HCT116 (cell line): ENCODE results near the gene LRCH1. TPM values are rescaled to one million over a fixed set of nuclear protein-coding genes. Genes with fewer than 3 reads are reported as not detected.

Experiments
- ATAC-seq: fragments of 200-7000 bp; cut with Tn5 transposase; 2 replicates; pipeline ENCODE4 v1.9.1; 2020; ENCODE audit warnings: mild to moderate bottlenecking, moderate library complexity
- BruUV-seq: library from RNA; stranded (reverse); fragments of 400-500 nt; replicated peaks from 2 replicates; lab custom pipeline; 2021; lab: Mats Ljungman, UMichigan
- CTCF ChIA-PET: fragments of 300-600 bp; sonication (Branson Sonifier 250); formaldehyde crosslinking; loops from one replicate; lab custom pipeline; 2021; ENCODE audit warnings: antibody characterized with exemption; lab: Charles Lee
- POLR2A ChIA-PET: fragments of 300-600, 350-600 bp; sonication (Branson Sonifier 250); formaldehyde crosslinking; loops from one replicate; lab custom pipeline; 2021; ENCODE audit warnings: antibody characterized with exemption; lab: Charles Lee
- RAD21 ChIA-PET, 2 experiments: fragments of 300-600 bp; sonication (Branson Sonifier 250); formaldehyde crosslinking; loops; one replicate each; lab custom pipeline; 2023; ENCODE audit warnings: low total read pairs in 2 of 2; ENCODE audit not compliant: uncharacterized antibody in 2 of 2, unreplicated experiment in 2 of 2, low non-redundant PET in 1 of 2; lab: Charles Lee
- DNase-seq: peaks from one replicate; pipeline ENCODE4 v3.0.0-alpha.2; 2010; ENCODE audit warnings: low read depth, low spot score
- H2AFZ ChIP-seq: fragments of 200-600 bp; shearing (Covaris generic), sonication (generic); 2 replicates; pipeline ENCODE4 v1.6.1; 2017; ENCODE audit warnings: low read depth, mixed run types, mixed read lengths, antibody characterized with exemption, low read length; ENCODE audit not compliant: poor library complexity, severe bottlenecking
- H3K27ac ChIP-seq: 2 replicates; pipeline ENCODE4 v1.5.1; 2012; ENCODE audit warnings: low read depth, low read length
- H3K27me3 ChIP-seq: fragments of 200-600 bp; sonication (generic); 2 replicates; pipeline ENCODE4 v1.6.1; 2016; ENCODE audit warnings: mixed run types, low read length, mixed read lengths; ENCODE audit not compliant: insufficient read depth
- H3K36me3 ChIP-seq, 2 experiments: fragments of 200-500 bp in 1 of 2; fragments of 200-600 bp in 1 of 2; sonication (Bioruptor generic) in 1 of 2; sonication (generic) in 1 of 2; 2 replicates each; pipeline versions ENCODE4 v1.5.1 to v1.6.1; 2014 to 2016; ENCODE audit warnings: low read length in 2 of 2, inconsistent platforms in 1 of 2, mixed read lengths in 1 of 2, mixed run types in 1 of 2; ENCODE audit not compliant: insufficient read depth in 2 of 2, control insufficient read depth in 1 of 2
- H3K4me1 ChIP-seq, 2 experiments: fragments of 200-600 bp in 1 of 2; sonication (generic) in 1 of 2; 2 replicates each; pipeline versions ENCODE4 v1.5.1 to v1.6.1; 2012 to 2017; ENCODE audit warnings: low read length in 2 of 2, inconsistent platforms in 1 of 2, mild to moderate bottlenecking in 1 of 2, mixed read lengths in 1 of 2, mixed run types in 1 of 2, moderate library complexity in 1 of 2; ENCODE audit not compliant: insufficient read depth in 2 of 2, control insufficient read depth in 1 of 2
- H3K4me2 ChIP-seq: fragments of 200-600 bp; sonication (generic); 2 replicates; pipeline ENCODE4 v1.6.1; 2017; ENCODE audit warnings: mixed run types, low read length, mixed read lengths
- H3K4me3 ChIP-seq, 2 experiments: fragments of 200-600 bp in 1 of 2; sonication (generic) in 1 of 2; replicated peaks in 1 of 2; 2 replicates each; pipeline ENCODE4 v1.5.1; 2011 to 2016; ENCODE audit warnings: low read length in 2 of 2, control low read depth in 1 of 2, low read depth in 1 of 2, mild to moderate bottlenecking in 1 of 2, mixed read lengths in 1 of 2, mixed run types in 1 of 2
- H3K79me2 ChIP-seq: fragments of 200-600 bp; sonication (generic); 2 replicates; pipeline ENCODE4 v1.6.1; 2017; ENCODE audit warnings: mild to moderate bottlenecking, mixed run types, low read length, moderate library complexity, mixed read lengths; ENCODE audit not compliant: insufficient read depth
- H3K9ac ChIP-seq: fragments of 200-600 bp; sonication (generic); 2 replicates; pipeline ENCODE4 v1.6.1; 2016; ENCODE audit warnings: low read length, mixed read lengths
- H3K9me2 ChIP-seq: fragments of 200-600 bp; sonication (generic), shearing (Covaris generic); 2 replicates; pipeline ENCODE4 v1.6.1; 2017; ENCODE audit warnings: mixed run types, mild to moderate bottlenecking, moderate library complexity; ENCODE audit not compliant: insufficient read depth
- H3K9me3 ChIP-seq, 2 experiments: fragments of 200-500 bp in 1 of 2; fragments of 200-600 bp in 1 of 2; sonication (Bioruptor generic) in 1 of 2; sonication (generic) in 1 of 2; 2 replicates each; pipeline ENCODE4 v1.6.1; 2014 to 2017; ENCODE audit warnings: low read length in 2 of 2, mixed read lengths in 2 of 2, inconsistent platforms in 1 of 2, low read depth in 1 of 2, mild to moderate bottlenecking in 1 of 2, mixed run types in 1 of 2, moderate library complexity in 1 of 2; ENCODE audit not compliant: control insufficient read depth in 1 of 2, insufficient read depth in 1 of 2
- H4K20me1 ChIP-seq: fragments of 200-600 bp; sonication (generic), shearing (Covaris generic); 2 replicates; pipeline ENCODE4 v1.6.1; 2017; ENCODE audit warnings: mixed run types, mild to moderate bottlenecking, moderate library complexity; ENCODE audit not compliant: insufficient read depth
- ATF3 ChIP-seq: IDR thresholded peaks from 2 replicates; pipeline ENCODE4 v1.6.1; 2012
- CBX3 ChIP-seq: IDR thresholded peaks from 2 replicates; pipeline ENCODE4 v1.6.1; 2012; ENCODE audit warnings: low read depth
- CEBPB ChIP-seq: IDR thresholded peaks from 2 replicates; pipeline ENCODE4 v1.6.1; 2012; ENCODE audit warnings: low read depth
- ELF1 ChIP-seq: IDR thresholded peaks from 2 replicates; pipeline ENCODE4 v1.6.1; 2012; ENCODE audit warnings: low read depth, borderline replicate concordance
- EZH2phosphoT487 ChIP-seq: fragments of 200-600 bp; IDR thresholded peaks from 2 replicates; pipeline ENCODE4 v1.6.1; 2018; ENCODE audit warnings: antibody characterized with exemption, borderline replicate concordance
- FOSL1 ChIP-seq: IDR thresholded peaks from 2 replicates; pipeline ENCODE4 v1.6.1; 2012; ENCODE audit warnings: low read depth
- MAX ChIP-seq: IDR thresholded peaks from 2 replicates; pipeline ENCODE4 v1.6.1; 2012
- POLR2A ChIP-seq: IDR thresholded peaks from 2 replicates; pipeline ENCODE4 v1.7.0; 2011; ENCODE audit warnings: borderline replicate concordance; ENCODE audit not compliant: insufficient read depth, insufficient read length; ENCODE audit errors: extremely low read depth
- POLR2AphosphoS5 ChIP-seq: IDR thresholded peaks from 2 replicates; pipeline ENCODE4 v1.6.1; 2011; ENCODE audit warnings: mild to moderate bottlenecking, low read depth, low read length, moderate library complexity
- RAD21 ChIP-seq: IDR thresholded peaks from 2 replicates; pipeline ENCODE4 v1.6.1; 2012; ENCODE audit warnings: low read depth, mild to moderate bottlenecking
- REST ChIP-seq: IDR thresholded peaks from 2 replicates; pipeline ENCODE4 v1.6.1; 2012; ENCODE audit warnings: low read depth
- SP1 ChIP-seq: IDR thresholded peaks from 2 replicates; pipeline ENCODE4 v1.6.1; 2012; ENCODE audit warnings: low read depth
- SRF ChIP-seq: IDR thresholded peaks from 2 replicates; pipeline ENCODE4 v1.6.1; 2012; ENCODE audit warnings: low read depth
- TCF7L2 ChIP-seq: IDR thresholded peaks from 2 replicates; pipeline ENCODE4 v1.7.0; 2011; ENCODE audit warnings: borderline replicate concordance, inconsistent platforms; ENCODE audit not compliant: insufficient read depth, insufficient read length; ENCODE audit errors: extremely low read depth
- YY1 ChIP-seq: IDR thresholded peaks from 2 replicates; pipeline ENCODE4 v1.6.1; 2011; ENCODE audit warnings: low read length, low read depth, moderate library complexity, mild to moderate bottlenecking; ENCODE audit not compliant: insufficient replicate concordance; ENCODE audit errors: extremely low read depth
- ZBTB33 ChIP-seq: IDR thresholded peaks from 2 replicates; pipeline ENCODE4 v1.6.1; 2011; ENCODE audit warnings: mild to moderate bottlenecking, low read length, moderate library complexity; ENCODE audit not compliant: insufficient replicate concordance; ENCODE audit errors: extremely low read depth
- ZFX ChIP-seq: fragments of 450-650 bp; IDR thresholded peaks from 2 replicates; pipeline ENCODE4 v1.6.1; 2017
- intact Hi-C: fragments of 100-400 bp; cut with micrococcal nuclease; formaldehyde crosslinking; loops from 2 replicates; pipeline ENCODE4 v1.10.0; 2022
- total RNA-seq: library from RNA; stranded (reverse); gene quantifications from one replicate; pipeline ENCODE4 v1.2.1, GENCODE V29; 2021; ENCODE audit not compliant: unreplicated experiment

LRCH1 gene
- total RNA-seq, 1 experiment from 2014 or later, result 15.6 TPM

- RAD21 ChIA-PET, result no interaction called here
Observed at GRCh38 chr13:46665248-46665632, 112.3 kb downstream of the LRCH1 start.

More at GRCh38 chr13:46665248-46665632, 112.3 kb downstream of the LRCH1 start:
- TF ChIP-seq SP1, result no peak
- no peak for TF ChIP-seq YY1
- TF ChIP-seq ZFX, result no peak
- TF ChIP-seq POLR2A, result no peak
- TF ChIP-seq RAD21, result no peak
- TF ChIP-seq SRF, result no peak
- no peak for TF ChIP-seq TCF7L2
- no peak for TF ChIP-seq ZBTB33
- TF ChIP-seq ATF3, result no peak
- no peak for TF ChIP-seq CEBPB
- TF ChIP-seq FOSL1, result no peak
- no peak for TF ChIP-seq EZH2phosphoT487
- no peak for TF ChIP-seq MAX
- TF ChIP-seq CBX3, result no peak
- TF ChIP-seq ELF1, result no peak
- TF ChIP-seq POLR2AphosphoS5, result no peak
- no peak for TF ChIP-seq REST
- POLR2A ChIA-PET, result no interaction called here
- CTCF ChIA-PET, result no interaction called here
- H3K9ac ChIP-seq, result no peak overlapping the region
- H3K9me2 ChIP-seq, result no peaks in the 10 kb centered on the region
- no TSS peak for BruUV-seq
- no peaks in the 10 kb centered on the region for H3K36me3 ChIP-seq
- H3K27ac ChIP-seq, result no peak overlapping the region
- no peaks in the 10 kb centered on the region for H3K4me1 ChIP-seq
- H3K4me3 ChIP-seq, result no peak overlapping the region
- H4K20me1 ChIP-seq, result no peaks in the 10 kb centered on the region
- H3K4me2 ChIP-seq, result no peak overlapping the region
- H3K9me3 ChIP-seq, result no peaks in the 10 kb centered on the region
- no peaks in the 10 kb centered on the region for H3K27me3 ChIP-seq
- peaks cover 19% of the 10 kb centered on the region; the same call in 1 of the 2 replicates for H3K79me2 ChIP-seq
- DNase-seq (no peak), ATAC-seq (no peak)
- no peak overlapping the region for H2AFZ ChIP-seq
- intact Hi-C loops, result no loop called here
